MG63 (cell line): ENCODE data around the gene MCC. TPM values are rescaled to one million over a fixed set of nuclear protein-coding genes. Genes with fewer than 3 reads are reported as not detected.

ENCODE experiments used
- DNase-seq: peaks from one replicate; pipeline ENCODE4 v3.0.0-alpha.2; 2020
- H3K27me3 ChIP-seq: fragments of 250-450 bp; sonication (Bioruptor Pico); 2 replicates; pipeline ENCODE4 v1.5.1; 2020; ENCODE audit warnings: mild to moderate bottlenecking, moderate library complexity
- H3K36me3 ChIP-seq: fragments of 250-450 bp; sonication (Bioruptor Pico); 2 replicates; pipeline ENCODE4 v1.5.1; 2020; ENCODE audit warnings: mild to moderate bottlenecking, moderate library complexity
- H3K4me3 ChIP-seq: fragments of 250-450 bp; sonication (Bioruptor Pico); 2 replicates; pipeline ENCODE4 v1.5.1; 2020; ENCODE audit warnings: mild to moderate bottlenecking, moderate library complexity
- H3K9me3 ChIP-seq: fragments of 250-450 bp; sonication (Bioruptor Pico); 2 replicates; pipeline ENCODE4 v1.5.1; 2020; ENCODE audit warnings: mild to moderate bottlenecking, moderate library complexity
- total RNA-seq: library from RNA; depleted of rRNA; stranded (reverse); fragments of >200 nt; shearing (Covaris generic); gene quantifications from 2 replicates; pipeline ENCODE4 v1.2.3, GENCODE V29; 2014; ENCODE audit warnings: low replicate concordance

MCC gene
- total RNA-seq, 1 experiment from 2014 or later, result 7.1 TPM

- H3K9me3 ChIP-seq, result no peaks in the 10 kb centered on the region; the same call in 1 of the 2 replicates
Measured at GRCh38 chr5:113283558-113283957, 204.7 kb downstream of the MCC start.

DNA sequence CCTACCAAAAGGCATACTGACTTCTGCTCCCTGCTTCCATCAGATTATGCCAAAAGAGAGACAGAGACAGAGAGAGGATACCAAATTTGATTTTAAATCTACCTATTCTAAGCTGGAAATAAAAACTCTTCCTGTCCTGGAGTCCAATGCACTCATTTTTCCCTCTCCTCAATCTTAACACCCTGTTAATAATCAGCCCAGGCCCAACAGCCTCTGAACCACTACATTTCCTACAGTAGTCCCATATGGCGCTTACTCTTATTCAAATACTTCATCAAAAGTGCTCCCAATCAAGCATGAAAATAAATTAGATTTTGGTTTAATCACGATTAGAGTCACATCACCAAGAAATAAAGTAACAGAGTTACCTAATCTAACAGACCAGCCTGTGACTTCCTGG lies 205.8 kb downstream of the MCC start:
- no peaks in the 10 kb centered on the region; the same call in 1 of the 2 replicates for H3K9me3 ChIP-seq
- no peak overlapping the region for H3K4me3 ChIP-seq

More at GRCh38 chr5:113283558-113283957, 204.7 kb downstream of the MCC start:
- H3K27me3 ChIP-seq, result peaks cover 4% of the 10 kb centered on the region
- no peak for DNase-seq
- no peaks in the 10 kb centered on the region for H3K36me3 ChIP-seq
- no peak overlapping the region for H3K4me3 ChIP-seq

DNA sequence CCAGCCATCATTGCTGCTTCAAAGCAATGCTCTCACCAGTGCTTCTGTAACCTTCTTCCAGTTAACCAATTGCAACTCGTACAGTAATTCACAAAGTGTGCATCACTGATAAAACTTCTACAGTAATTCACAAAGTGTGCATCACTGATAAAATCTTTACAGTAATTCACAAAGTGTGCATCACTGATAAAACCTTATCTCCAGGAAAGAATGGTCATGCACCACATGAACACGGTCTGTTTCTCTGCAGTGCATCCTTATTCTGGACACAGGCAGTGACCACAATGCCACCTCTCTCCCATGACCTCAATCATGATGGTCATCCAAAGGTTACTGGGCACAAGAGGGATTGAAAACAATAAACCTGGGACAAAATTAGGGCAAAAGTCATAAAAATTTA lies 207.1 kb downstream of the MCC start:
- Histone ChIP-seq H3K36me3 (no peaks in the 10 kb centered on the region), H3K27me3 (no peaks in the 10 kb centered on the region), H3K4me3 (no peak overlapping the region), H3K9me3 (no peaks in the 10 kb centered on the region)
- no peak for DNase-seq

More for the DNA sequence above, 205.8 kb downstream of the MCC start:
- no peaks in the 10 kb centered on the region; the same call in 1 of the 2 replicates for H3K27me3 ChIP-seq
- no peak for DNase-seq
- H3K36me3 ChIP-seq, result no peaks in the 10 kb centered on the region

GRCh38 chr5:113280541-113280940 lies 207.7 kb downstream of the MCC start:
- DNase-seq, result no peak
- Histone ChIP-seq H3K9me3 (no peaks in the 10 kb centered on the region), H3K4me3 (no peak overlapping the region), H3K27me3 (no peaks in the 10 kb centered on the region), H3K36me3 (no peaks in the 10 kb centered on the region)

DNA sequence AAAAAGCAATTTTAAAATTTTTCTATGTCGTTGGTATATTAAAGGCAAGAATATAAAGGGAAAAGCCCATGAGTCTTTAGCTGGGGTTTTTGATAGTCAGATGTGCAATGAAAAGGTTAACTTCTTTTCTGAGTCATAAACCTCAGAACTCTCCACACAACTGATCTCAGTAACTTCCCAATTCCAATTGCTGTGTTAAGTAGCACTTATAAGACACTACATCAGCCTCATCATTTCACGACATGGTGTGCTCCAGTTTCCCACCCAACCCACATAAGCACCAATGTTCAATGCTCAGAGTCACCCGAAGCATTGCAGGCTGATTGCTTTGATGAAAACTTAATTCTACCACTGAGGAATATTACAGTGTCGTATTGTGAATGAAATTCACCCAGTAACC lies 209.3 kb downstream of the MCC start:
- H3K4me3 ChIP-seq, result no peak overlapping the region
- H3K36me3 ChIP-seq, result no peaks in the 10 kb centered on the region
- no peaks in the 10 kb centered on the region for H3K27me3 ChIP-seq
- DNase-seq, result no peak
- H3K9me3 ChIP-seq, result no peaks in the 10 kb centered on the region

GRCh38 chr5:113276493-113276892 lies 211.8 kb downstream of the MCC start:
- no peak for DNase-seq
- Histone ChIP-seq H3K36me3 (no peaks in the 10 kb centered on the region), H3K27me3 (no peaks in the 10 kb centered on the region), H3K4me3 (no peak overlapping the region), H3K9me3 (no peaks in the 10 kb centered on the region)

DNA sequence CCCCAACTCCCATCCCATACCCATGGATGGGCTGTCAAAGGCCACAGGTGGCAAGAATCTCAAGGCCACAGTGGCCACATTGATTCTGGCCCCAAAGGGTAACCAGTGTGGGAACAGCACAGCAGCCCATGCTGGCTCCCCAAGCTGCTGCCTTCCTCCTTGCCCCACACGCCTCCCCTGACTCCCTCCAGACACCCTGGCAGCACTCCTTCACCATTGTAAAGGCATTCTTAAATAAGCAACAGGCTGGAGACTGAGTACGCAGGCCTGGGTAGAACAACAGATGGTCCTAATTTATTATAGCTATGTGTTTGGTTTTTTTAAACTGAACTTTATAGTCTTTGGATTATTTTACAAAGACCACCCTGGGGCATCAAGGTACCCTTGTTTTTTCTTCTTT lies 212.3 kb downstream of the MCC start:
- Histone ChIP-seq H3K27me3 (no peaks in the 10 kb centered on the region), H3K36me3 (no peaks in the 10 kb centered on the region), H3K9me3 (no peaks in the 10 kb centered on the region), H3K4me3 (no peak overlapping the region)
- no peak for DNase-seq

- DNase-seq, result no peak
- no peak overlapping the region for H3K4me3 ChIP-seq
- H3K9me3 ChIP-seq, result no peaks in the 10 kb centered on the region
- H3K36me3 ChIP-seq, result no peaks in the 10 kb centered on the region
- H3K27me3 ChIP-seq, result no peaks in the 10 kb centered on the region
Measured at GRCh38 chr5:113274836-113275414, 213.3 kb downstream of the MCC start.

DNA sequence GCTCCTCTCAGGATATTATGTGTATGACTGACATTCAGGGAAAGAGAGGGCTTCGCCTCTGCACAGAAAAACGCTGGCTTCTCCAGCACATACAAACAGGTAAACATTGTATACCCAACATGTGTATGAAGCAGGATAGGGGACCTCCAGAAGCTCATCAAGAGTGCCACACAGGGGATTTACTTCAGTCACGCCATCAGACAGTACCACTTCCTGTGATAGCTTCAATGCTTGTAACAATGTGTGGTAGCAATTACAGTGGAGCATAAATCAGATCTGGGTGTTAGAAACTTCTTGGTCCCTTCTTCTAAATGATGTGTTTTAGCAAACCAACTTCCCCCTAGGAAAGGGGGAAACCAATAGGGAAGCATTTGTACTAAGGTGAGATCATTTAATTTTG lies 214.3 kb downstream of the MCC start:
- DNase-seq, result no peak
- H3K27me3 ChIP-seq, result no peaks in the 10 kb centered on the region
- no peak overlapping the region for H3K4me3 ChIP-seq
- no peaks in the 10 kb centered on the region for H3K36me3 ChIP-seq
- no peaks in the 10 kb centered on the region for H3K9me3 ChIP-seq

- Histone ChIP-seq H3K27me3 (no peaks in the 10 kb centered on the region), H3K9me3 (no peaks in the 10 kb centered on the region), H3K4me3 (no peak overlapping the region), H3K36me3 (no peaks in the 10 kb centered on the region)
- DNase-seq, result no peak
Measured at GRCh38 chr5:113271745-113272454, 216.4 kb downstream of the MCC start.

DNA sequence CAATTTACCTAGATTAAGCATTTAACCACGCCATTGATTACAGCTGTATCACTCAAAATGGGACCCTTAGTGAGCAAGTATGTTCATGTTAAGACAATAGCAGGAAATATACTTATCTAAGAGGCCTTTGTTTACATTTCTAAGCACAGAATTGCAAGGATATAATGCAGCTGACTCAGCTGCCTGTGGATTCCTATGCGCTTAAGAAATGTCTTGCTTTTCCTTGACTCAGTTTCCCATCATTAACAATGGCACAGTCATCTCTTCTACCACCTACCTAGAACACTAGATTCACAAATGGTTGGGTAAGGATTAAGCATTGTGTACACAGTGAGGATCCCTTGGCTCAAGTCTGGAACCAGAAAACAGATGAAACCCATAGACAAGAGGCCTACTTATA lies 217.2 kb downstream of the MCC start:
- Histone ChIP-seq H3K27me3 (no peaks in the 10 kb centered on the region), H3K36me3 (no peaks in the 10 kb centered on the region), H3K4me3 (no peak overlapping the region), H3K9me3 (no peaks in the 10 kb centered on the region)
- no peak for DNase-seq

DNA sequence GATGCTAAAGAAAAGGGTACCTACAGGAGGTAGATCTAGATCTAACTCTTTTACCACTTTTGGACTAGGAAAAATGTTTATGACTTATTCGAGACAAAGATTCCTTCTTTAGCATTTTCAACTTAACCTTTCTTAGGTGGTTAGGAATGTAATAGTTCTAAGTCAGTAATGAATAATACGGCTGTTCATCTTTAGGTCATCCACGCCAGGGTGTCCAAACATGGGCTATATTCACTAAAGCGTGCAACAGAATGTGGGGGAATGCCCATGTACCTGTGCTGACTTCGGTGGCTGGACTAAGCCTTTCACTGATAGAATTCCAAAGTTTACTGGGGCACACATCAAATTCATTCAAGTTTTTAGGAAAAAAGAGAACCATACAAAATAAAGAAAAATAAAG lies 218.2 kb downstream of the MCC start:
- no peak overlapping the region for H3K4me3 ChIP-seq
- no peaks in the 10 kb centered on the region for H3K36me3 ChIP-seq
- H3K9me3 ChIP-seq, result no peaks in the 10 kb centered on the region
- no peaks in the 10 kb centered on the region for H3K27me3 ChIP-seq
- DNase-seq, result no peak

DNA sequence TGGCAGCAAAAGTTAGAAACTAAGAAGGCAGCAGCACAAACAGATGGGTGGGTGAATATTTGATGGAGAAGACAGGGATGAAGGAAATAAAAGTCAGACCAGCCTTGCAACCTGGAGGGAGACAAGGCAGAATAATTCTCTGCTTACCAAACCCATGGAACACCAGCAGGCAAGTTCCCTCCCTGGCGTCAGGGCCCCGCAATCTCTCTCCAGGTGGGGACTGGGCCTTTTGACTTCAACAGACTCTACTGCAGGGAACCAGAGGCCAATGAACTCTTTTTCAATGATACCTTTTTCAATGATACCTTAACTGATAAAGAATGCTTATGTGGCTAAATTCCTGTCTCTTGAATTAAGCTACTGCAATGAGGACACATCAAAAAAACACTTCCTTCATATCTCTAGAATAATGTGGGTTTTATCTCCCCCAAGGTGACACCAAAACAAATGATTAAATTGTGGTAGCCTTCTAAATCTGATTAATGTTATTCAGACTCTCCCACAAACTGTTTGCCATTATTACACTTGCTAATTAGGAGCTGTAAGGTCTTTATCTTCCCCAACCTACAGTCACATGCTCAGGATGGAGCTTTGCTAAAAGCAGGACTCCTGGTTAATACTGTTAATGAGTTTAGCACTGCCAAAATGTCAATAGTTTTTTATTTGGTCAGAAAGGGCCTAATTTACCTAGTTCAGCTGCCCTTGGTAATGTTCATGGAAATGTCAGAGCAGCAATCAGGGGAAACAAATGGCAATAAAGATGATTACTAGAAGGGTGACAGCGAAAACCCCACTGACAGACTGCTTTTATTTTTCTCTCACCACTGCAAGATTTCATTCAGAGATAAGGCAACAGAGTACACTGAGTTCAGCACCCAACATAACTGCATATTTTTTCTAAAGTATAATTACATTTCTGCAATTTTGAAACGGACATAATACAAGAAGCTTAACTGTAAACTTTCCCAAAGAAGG lies 218.9 kb downstream of the MCC start:
- Histone ChIP-seq H3K9me3 (no peaks in the 10 kb centered on the region), H3K27me3 (no peaks in the 10 kb centered on the region), H3K36me3 (no peaks in the 10 kb centered on the region), H3K4me3 (no peak overlapping the region)
- DNase-seq, result no peak

DNA sequence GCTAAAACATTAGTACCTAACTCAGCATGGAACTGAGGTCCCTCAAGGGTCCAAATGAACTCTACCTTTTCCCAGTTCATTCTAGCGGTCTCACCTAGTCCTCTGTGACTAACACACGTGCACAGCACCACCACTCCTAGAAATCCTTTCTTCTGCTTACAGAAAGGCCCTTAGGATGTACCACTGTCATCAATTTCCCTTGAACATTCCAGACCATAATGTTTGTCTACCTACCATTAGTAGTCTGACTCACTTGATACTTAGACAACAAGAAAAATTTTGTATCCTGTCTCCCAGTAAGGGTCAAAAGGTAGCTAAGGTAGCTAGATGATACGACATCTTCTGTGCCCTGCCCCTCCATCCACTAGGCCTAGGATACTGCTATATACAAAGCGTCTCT lies 220.0 kb downstream of the MCC start:
- DNase-seq, result no peak
- H3K9me3 ChIP-seq, result no peaks in the 10 kb centered on the region
- H3K4me3 ChIP-seq, result no peak overlapping the region
- no peaks in the 10 kb centered on the region for H3K36me3 ChIP-seq
- H3K27me3 ChIP-seq, result no peaks in the 10 kb centered on the region

DNA sequence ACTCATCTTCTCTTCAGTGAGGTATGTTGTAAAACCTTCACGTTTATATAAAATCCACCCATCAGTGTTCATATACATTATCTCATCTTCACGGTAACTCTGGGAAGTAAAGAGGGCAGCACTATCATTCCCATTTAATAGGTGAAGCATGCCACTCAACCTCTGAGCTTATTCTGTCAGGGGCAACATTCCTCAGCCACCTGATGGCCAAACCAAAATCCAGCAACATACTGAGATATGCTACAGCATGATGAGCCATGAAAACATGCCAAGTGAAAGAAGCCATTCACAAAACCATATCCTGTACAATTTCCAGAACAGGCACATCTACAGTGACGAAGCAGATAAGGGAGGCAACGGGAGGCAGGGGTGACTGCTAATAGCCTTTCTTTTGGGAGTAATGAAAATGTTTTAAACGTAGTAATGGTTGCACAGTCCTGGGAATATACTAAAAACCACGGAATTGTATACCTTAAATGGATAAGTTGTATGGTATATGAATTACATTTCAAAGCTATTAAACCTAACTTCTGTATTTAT lies 220.8 kb downstream of the MCC start:
- Histone ChIP-seq H3K36me3 (no peaks in the 10 kb centered on the region), H3K27me3 (no peaks in the 10 kb centered on the region), H3K9me3 (no peaks in the 10 kb centered on the region), H3K4me3 (no peak overlapping the region)
- no peak for DNase-seq

DNA sequence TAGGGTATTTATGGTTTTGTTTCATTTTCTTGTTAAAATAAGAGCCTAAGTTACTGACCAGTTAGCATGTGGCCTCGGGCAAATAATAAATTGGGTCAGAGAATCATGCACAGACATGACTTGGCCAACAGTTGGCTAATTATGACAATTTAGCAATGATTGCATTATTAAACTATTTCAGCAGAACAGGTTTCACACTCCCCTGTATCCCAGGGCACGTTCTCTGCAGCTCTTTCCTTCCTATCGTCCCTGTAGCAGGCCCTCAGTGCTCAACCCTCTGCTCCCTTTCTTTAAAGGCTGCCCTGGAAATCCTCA lies 221.4 kb downstream of the MCC start:
- H3K9me3 ChIP-seq, result no peaks in the 10 kb centered on the region
- H3K27me3 ChIP-seq, result no peaks in the 10 kb centered on the region
- DNase-seq, result no peak
- no peak overlapping the region for H3K4me3 ChIP-seq
- H3K36me3 ChIP-seq, result no peaks in the 10 kb centered on the region

GRCh38 chr5:113266227-113266912 lies 221.9 kb downstream of the MCC start:
- DNase-seq, result no peak

More at GRCh38 chr5:113266227-113266912, 221.9 kb downstream of the MCC start:
- no peak overlapping the region for H3K4me3 ChIP-seq
- no peaks in the 10 kb centered on the region for H3K9me3 ChIP-seq
- no peaks in the 10 kb centered on the region for H3K36me3 ChIP-seq
- H3K27me3 ChIP-seq, result no peaks in the 10 kb centered on the region
